C4-2B (cell line): Measurements from ENCODE around the gene RNF130.

Experiments used
- H3K27ac ChIP-seq: fragments of 450-650 bp; 2 replicates; pipeline ENCODE4 v1.5.1; 2017
- ZFX ChIP-seq: fragments of 450-650 bp; IDR thresholded peaks from 2 replicates; pipeline ENCODE4 v1.6.1; 2017
- TF ChIP-seq, protein P1 (sequence below): fragments of 450-650 bp; conservative IDR thresholded peaks from 2 replicates; pipeline ENCODE4 v1.5.1; 2017; ENCODE audit warnings: mild to moderate bottlenecking

Gene RNF130

DNA sequence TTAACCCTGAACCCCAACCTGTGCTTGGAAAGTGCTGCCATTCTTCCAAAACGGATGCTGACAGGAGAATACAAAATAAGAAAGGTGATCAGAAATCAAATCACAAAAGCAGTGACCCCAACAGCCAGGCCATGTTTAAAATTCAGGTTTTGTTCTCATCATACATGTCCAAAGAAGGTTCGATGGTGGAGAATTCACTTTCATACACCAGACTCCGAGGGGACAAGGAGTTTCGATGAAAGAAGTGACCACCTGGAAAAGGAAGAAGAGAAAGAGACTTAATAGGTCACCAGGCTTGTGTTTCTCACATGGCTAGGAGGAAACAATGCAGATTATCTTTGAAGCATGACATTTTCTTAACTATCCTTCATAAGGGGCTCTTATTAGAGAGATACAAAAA lies 151.4 kb downstream of the RNF130 start:
- no peak for TF ChIP-seq ZFX
- TF ChIP-seq, protein P1, sequence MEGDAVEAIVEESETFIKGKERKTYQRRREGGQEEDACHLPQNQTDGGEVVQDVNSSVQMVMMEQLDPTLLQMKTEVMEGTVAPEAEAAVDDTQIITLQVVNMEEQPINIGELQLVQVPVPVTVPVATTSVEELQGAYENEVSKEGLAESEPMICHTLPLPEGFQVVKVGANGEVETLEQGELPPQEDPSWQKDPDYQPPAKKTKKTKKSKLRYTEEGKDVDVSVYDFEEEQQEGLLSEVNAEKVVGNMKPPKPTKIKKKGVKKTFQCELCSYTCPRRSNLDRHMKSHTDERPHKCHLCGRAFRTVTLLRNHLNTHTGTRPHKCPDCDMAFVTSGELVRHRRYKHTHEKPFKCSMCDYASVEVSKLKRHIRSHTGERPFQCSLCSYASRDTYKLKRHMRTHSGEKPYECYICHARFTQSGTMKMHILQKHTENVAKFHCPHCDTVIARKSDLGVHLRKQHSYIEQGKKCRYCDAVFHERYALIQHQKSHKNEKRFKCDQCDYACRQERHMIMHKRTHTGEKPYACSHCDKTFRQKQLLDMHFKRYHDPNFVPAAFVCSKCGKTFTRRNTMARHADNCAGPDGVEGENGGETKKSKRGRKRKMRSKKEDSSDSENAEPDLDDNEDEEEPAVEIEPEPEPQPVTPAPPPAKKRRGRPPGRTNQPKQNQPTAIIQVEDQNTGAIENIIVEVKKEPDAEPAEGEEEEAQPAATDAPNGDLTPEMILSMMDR: no peak
- no peak overlapping the region for H3K27ac ChIP-seq

DNA sequence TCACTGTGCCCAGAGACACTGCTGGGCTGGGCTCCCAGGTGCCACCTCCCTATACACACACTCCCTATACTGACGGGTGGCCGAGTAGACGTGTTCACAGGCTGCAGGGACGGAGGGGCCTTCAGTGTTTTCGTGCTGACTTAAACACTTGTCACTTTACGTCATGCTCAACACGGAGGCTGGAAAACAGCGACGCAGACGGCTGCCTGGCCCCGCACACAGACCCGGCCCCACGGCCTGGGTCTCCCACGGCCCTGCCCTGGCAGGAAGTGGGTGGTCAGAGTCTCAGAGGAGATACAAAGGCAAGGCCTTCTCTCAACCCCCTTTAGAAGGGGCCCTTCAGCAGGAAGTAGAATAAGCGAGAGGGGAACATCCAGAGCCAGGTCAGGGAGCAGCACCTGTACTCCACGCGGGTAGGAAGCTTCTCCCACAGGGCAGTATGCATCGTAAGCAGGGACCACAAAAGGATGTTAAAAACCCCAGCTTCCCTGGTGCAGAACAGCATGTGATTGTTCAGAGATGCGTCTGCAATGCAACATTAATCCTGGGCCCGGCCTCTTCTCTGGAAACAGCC lies 152.0 kb downstream of the RNF130 start:
- no peak overlapping the region for H3K27ac ChIP-seq
- TF ChIP-seq, protein P1: no peak
- no peak for TF ChIP-seq ZFX

GRCh38 chr5:179918742-179919486 lies 152.6 kb downstream of the RNF130 start:
- TF ChIP-seq, protein P1: no peak
- TF ChIP-seq ZFX: no peak
- no peak overlapping the region for H3K27ac ChIP-seq

GRCh38 chr5:179916523-179916922 lies 155.0 kb downstream of the RNF130 start:
- no peak overlapping the region for H3K27ac ChIP-seq
- TF ChIP-seq, protein P1: no peak
- TF ChIP-seq ZFX: no peak

- TF ChIP-seq, protein P1: no peak
- TF ChIP-seq ZFX: no peak
- no peak overlapping the region; the same call in 1 of the 2 replicates for H3K27ac ChIP-seq
Measured at GRCh38 chr5:179915406-179915935, 156.1 kb downstream of the RNF130 start.

DNA sequence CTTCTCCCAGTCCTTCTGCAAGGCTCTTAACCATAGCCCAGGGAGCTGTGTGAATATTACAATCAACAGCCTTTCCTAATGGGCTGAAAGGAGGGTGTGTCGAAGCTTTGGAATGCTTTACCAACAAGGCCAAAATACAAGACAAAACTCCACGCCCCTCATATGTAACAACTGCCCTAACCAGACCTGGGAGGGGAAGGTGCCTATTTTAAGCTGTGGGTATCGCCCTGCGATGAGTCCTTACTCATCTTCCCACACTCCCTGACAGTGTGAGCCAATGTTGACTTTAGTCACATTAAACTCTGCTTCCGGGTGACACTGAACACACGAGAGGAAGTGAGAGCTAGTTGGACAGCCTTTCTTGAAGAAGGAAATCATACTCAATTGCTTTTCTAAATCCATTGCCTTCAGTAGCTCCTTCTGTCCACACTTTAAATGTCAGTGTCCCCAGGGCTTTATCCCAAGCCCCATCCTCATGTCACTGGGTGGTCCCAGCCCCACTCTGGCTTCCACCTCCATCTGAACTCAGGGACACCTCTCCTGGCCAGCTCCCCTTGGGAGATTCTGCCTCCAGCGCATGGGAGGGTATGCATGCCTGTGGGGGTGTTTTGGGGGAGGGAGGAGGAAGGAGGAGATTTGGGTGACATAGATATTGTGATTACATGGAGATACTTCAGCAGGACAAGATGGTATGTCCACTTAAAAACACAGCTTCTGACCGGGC lies 157.4 kb downstream of the RNF130 start:
- TF ChIP-seq, protein P1: no peak
- TF ChIP-seq ZFX: no peak

DNA sequence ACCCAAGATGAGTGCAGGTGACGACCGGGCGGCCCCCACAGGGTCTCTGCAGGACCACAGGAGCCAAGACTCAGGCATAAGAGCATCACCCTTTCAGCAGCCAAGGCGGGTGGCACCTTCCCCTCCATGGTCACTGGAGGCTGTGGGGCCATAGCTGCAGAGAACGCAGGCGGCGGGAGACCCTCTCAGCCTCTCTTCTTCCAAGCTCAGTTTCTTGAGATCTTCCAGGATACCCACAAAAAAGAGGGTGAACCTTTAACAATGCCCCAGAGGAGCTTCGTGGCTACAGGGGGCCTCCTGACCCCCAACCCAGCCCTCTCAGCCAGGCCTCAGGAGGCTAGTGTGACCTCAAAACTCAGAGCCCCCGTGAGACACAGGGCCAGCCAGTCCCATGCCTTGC lies 158.1 kb downstream of the RNF130 start:
- peak overlapping the region; percentile 84 for H3K27ac ChIP-seq
- TF ChIP-seq, protein P1: no peak
- TF ChIP-seq ZFX: no peak

More for the DNA sequence above, 157.4 kb downstream of the RNF130 start:
- peak overlapping the region; percentile 84 for H3K27ac ChIP-seq
